Hepatocyte (in vitro differentiated cells): ENCODE data around the gene TBCA. TPM values are rescaled to one million over a fixed set of nuclear protein-coding genes. Genes with fewer than 3 reads are reported as not detected.
"Not testable (repeated sequence)": the region's sequence is repeated elsewhere in the genome, so short reads cannot be mapped to it uniquely, and the experiment has no call there.

Experiments
- DNase-seq: peaks from one replicate; pipeline ENCODE4 v3.0.0-alpha.2; 2016; ENCODE audit warnings: low spot score
- H2AFZ ChIP-seq: fragments of 200-600 bp; sonication (generic); 2 replicates; pipeline ENCODE4 v1.6.0; 2016; ENCODE audit warnings: antibody characterized with exemption, mild to moderate bottlenecking
- H3K27ac ChIP-seq: fragments of 200-600 bp; sonication (generic); 2 replicates; pipeline ENCODE4 v1.5.1; 2016; ENCODE audit warnings: mild to moderate bottlenecking
- H3K27me3 ChIP-seq: fragments of 200-600 bp; sonication (generic); 2 replicates; pipeline ENCODE4 v1.6.1; 2016
- H3K36me3 ChIP-seq: fragments of 200-600 bp; sonication (generic); replicated peaks from 2 replicates; pipeline ENCODE4 v1.5.1; 2016; ENCODE audit warnings: low read depth; ENCODE audit not compliant: insufficient read depth
- H3K4me1 ChIP-seq: fragments of 200-600 bp; sonication (generic); 2 replicates; pipeline ENCODE4 v1.5.1; 2016; ENCODE audit warnings: mild to moderate bottlenecking, moderate library complexity; ENCODE audit not compliant: insufficient read depth
- H3K4me2 ChIP-seq: fragments of 200-600 bp; sonication (generic); 2 replicates; pipeline ENCODE4 v1.6.0; 2016
- H3K4me3 ChIP-seq: fragments of 200-600 bp; sonication (generic); 2 replicates; pipeline ENCODE4 v1.5.1; 2016; ENCODE audit warnings: mild to moderate bottlenecking
- H3K79me2 ChIP-seq: fragments of 200-600 bp; sonication (generic); 2 replicates; pipeline ENCODE4 v1.6.0; 2017; ENCODE audit warnings: mild to moderate bottlenecking
- H3K9me2 ChIP-seq: fragments of 200-600 bp; sonication (generic); replicated peaks from 2 replicates; pipeline ENCODE4 v1.6.0; 2017; ENCODE audit warnings: mild to moderate bottlenecking; ENCODE audit not compliant: insufficient read depth
- H3K9me3 ChIP-seq: fragments of 200-600 bp; sonication (generic); 2 replicates; pipeline ENCODE4 v1.5.1; 2016; ENCODE audit warnings: low read depth, mild to moderate bottlenecking
- H4K20me1 ChIP-seq: fragments of 200-600 bp; sonication (generic); 2 replicates; pipeline ENCODE4 v1.6.0; 2016; ENCODE audit warnings: mild to moderate bottlenecking; ENCODE audit not compliant: insufficient read depth, poor library complexity, severe bottlenecking
- EZH2 ChIP-seq: fragments of 200-600 bp; sonication (generic); IDR thresholded peaks from 2 replicates; pipeline ENCODE4 v1.6.1; 2016; ENCODE audit warnings: antibody characterized with exemption, mild to moderate bottlenecking, borderline replicate concordance
- EZH2phosphoT487 ChIP-seq: fragments of 200-600 bp; sonication (generic); IDR thresholded peaks from one replicate; pipeline ENCODE4 v1.6.1; 2018; ENCODE audit warnings: antibody characterized with exemption, mild to moderate bottlenecking, low read depth, moderate library complexity; ENCODE audit not compliant: unreplicated experiment, severe bottlenecking
- WGBS: methylation state at CpG from one replicate; pipeline ENCODE4 v1.1.6; 2016; ENCODE audit warnings: low lambda C conversion rate; ENCODE audit errors: missing lambda C conversion rate; 5-methylcytosine and 5-hydroxymethylcytosine counted together
- polyA plus RNA-seq: library from polyadenylated mRNA; unstranded; fragments of >200 nt; fragmentation: Nextera tagmentation; extraction: Ambion mirVana; gene quantifications from 2 replicates; pipeline ENCODE4 v1.2.1, GENCODE V29; 2016
- total RNA-seq: library from RNA; depleted of rRNA; stranded (reverse); fragments of >200 nt; gene quantifications from 2 replicates; pipeline ENCODE4 v1.2.3, GENCODE V29; 2014
- TF ChIP-seq, protein P1 (sequence below): fragments of 200-600 bp; sonication (generic); IDR thresholded peaks from 2 replicates; pipeline ENCODE4 v1.5.1; 2016; ENCODE audit warnings: antibody characterized with exemption, mild to moderate bottlenecking; ENCODE audit not compliant: poor library complexity

The TBCA gene
- total and polyA plus RNA-seq, 2 experiments from 2014 or later = 278 to 282 TPM

DNA sequence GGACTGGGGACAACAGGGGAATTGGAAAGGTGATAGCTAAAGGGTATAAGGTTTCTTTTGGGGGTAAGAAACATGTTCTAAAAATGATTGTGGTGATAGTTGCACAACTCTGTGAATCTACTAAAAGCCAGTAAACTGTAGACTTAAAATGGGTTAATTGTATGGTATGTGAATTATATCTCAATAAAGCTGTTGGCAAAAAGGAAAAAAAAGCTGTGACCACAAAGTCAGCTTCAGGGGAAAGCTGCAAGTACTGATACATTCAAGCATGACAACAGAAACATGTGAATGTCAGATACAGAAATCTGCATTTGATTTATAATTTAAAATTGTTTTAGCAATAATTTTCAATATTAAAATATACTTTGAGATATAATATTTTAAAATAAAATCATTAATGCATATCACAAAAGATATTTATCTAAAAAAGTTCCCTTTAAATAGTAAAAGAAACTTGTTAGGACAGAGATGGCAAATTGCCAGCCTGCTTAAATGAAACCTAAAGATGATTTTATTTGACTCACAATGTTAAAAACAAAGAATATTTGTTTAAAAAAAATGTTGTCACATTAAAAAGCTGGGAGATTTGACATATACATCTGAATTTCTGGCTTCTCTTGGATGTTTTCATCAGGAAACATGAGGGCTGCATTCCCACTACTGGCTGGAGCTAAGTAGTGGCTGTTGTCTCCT, 66.0 kb downstream of the TBCA start:
- Histone ChIP-seq H3K9me2 (no peaks in the 10 kb centered on the region), H3K27ac (no peak overlapping the region), H3K36me3 (no peaks in the 10 kb centered on the region), H3K4me1 (no peaks in the 10 kb centered on the region), H4K20me1 (peaks cover 9% of the 10 kb centered on the region), H3K27me3 (no peaks in the 10 kb centered on the region), H3K4me3 (no peak overlapping the region), H3K79me2 (peaks cover 75% of the 10 kb centered on the region), H3K4me2 (no peak overlapping the region), H3K9me3 (no peaks in the 10 kb centered on the region), H2AFZ (no peak overlapping the region)
- TF ChIP-seq, protein P1, sequence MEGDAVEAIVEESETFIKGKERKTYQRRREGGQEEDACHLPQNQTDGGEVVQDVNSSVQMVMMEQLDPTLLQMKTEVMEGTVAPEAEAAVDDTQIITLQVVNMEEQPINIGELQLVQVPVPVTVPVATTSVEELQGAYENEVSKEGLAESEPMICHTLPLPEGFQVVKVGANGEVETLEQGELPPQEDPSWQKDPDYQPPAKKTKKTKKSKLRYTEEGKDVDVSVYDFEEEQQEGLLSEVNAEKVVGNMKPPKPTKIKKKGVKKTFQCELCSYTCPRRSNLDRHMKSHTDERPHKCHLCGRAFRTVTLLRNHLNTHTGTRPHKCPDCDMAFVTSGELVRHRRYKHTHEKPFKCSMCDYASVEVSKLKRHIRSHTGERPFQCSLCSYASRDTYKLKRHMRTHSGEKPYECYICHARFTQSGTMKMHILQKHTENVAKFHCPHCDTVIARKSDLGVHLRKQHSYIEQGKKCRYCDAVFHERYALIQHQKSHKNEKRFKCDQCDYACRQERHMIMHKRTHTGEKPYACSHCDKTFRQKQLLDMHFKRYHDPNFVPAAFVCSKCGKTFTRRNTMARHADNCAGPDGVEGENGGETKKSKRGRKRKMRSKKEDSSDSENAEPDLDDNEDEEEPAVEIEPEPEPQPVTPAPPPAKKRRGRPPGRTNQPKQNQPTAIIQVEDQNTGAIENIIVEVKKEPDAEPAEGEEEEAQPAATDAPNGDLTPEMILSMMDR = no peak
- TF ChIP-seq EZH2phosphoT487 (no peak), EZH2 (no peak)
- DNase-seq = no peak

DNA sequence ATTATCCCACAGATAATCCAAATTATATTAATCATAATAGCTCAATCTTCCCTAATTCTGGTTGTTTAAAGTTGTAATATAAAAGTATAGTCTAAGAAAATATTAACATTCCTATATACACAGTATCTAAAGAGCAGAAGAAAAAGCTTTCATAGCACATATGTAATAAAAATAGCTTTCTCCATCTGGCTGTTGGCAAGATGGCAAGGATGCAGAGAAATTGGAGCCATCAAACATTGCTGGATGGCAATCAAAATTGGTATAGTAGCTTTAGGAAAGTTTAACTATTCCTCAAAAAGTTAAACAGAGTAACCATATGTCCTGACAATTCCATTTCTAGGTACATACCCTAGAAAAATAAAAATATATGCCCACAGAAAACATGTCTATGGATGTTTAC, 66.8 kb downstream of the TBCA start:
- no peaks in the 10 kb centered on the region for H3K9me3 ChIP-seq
- no peak overlapping the region for H3K4me3 ChIP-seq

DNA sequence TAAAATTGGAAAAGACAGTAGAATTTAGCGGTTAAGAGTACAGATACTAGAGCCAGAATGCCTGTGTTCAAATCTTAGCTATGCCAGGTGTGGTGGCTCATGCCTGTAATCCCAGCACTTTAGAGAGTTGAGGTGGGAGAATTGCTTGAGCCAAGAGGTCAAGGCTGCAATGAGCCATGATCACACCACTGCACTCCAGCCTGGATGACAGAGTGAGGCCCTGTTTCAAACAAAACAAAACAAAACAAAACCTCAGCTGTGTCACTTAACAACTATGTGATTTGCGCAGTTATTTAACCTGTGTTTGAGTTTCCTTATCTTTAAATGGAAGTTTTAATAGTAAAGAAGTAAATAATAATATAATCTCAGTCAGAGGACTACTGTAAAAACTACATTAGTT, 68.3 kb downstream of the TBCA start:
- Histone ChIP-seq H3K9me2 (no peaks in the 10 kb centered on the region), H3K9me3 (no peaks in the 10 kb centered on the region), H3K27me3 (no peaks in the 10 kb centered on the region), H3K4me1 (no peaks in the 10 kb centered on the region), H3K36me3 (no peaks in the 10 kb centered on the region), H3K79me2 (peaks cover 58% of the 10 kb centered on the region), H3K4me2 (no peak overlapping the region), H3K4me3 (no peak overlapping the region), H2AFZ (no peak overlapping the region), H4K20me1 (peaks cover 13% of the 10 kb centered on the region), H3K27ac (no peak overlapping the region)
- no peak for DNase-seq
- TF ChIP-seq EZH2phosphoT487 = no peak
- TF ChIP-seq EZH2 = no peak
- TF ChIP-seq, protein P1 = no peak
- 98% methylated on average over 2 of the region's 2 CpGs for WGBS

More for the DNA sequence above, 66.8 kb downstream of the TBCA start:
- Histone ChIP-seq H2AFZ (no peak overlapping the region), H3K36me3 (no peaks in the 10 kb centered on the region), H3K79me2 (peaks cover 71% of the 10 kb centered on the region), H3K4me1 (no peaks in the 10 kb centered on the region), H3K4me2 (no peak overlapping the region), H3K9me2 (no peaks in the 10 kb centered on the region), H4K20me1 (peaks cover 12% of the 10 kb centered on the region), H3K27ac (no peak overlapping the region), H3K27me3 (no peaks in the 10 kb centered on the region)
- TF ChIP-seq EZH2 (no peak), EZH2phosphoT487 (no peak)
- TF ChIP-seq, protein P1 = no peak
- DNase-seq = no peak

DNA sequence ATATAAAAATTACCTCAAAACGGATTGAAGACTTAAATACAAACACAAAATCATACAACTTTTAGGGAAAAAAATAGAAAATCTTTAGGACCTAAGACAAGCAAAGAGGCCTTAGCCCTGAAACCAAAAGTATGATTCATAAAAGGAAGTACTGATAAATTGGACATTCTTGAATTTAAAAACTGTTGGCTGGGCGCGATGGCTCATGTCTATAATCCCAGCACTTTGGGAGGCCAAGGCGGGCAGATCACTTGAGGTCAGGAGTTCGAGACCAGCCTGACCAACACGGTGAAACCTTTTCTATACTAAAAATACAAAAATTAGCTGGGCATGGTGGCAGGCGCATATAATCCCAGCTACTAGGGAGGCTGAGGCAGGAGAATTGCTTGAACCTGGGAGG, 76.6 kb downstream of the TBCA start:
- not testable (repeated sequence) for H3K9me3 ChIP-seq, DNase-seq, H3K9me2 ChIP-seq

More for the DNA sequence above, 76.6 kb downstream of the TBCA start:
- H2AFZ ChIP-seq, H3K4me1 ChIP-seq, H3K4me3 ChIP-seq, H3K27me3 ChIP-seq, H3K4me2 ChIP-seq, H3K36me3 ChIP-seq, H3K27ac ChIP-seq: not testable (repeated sequence)
- WGBS = 90% methylated on average over 7 of the region's 7 CpGs
- Histone ChIP-seq H3K79me2 (peaks cover 59% of the 10 kb centered on the region), H4K20me1 (peaks cover 17% of the 10 kb centered on the region)
